COLO829 (cell line): ENCODE results near the gene STXBP5.
"Not testable (repeated sequence)": the region's sequence is repeated elsewhere in the genome, so short reads cannot be mapped to it uniquely, and the experiment has no call there.

ENCODE experiments used
- DNase-seq: peaks from one replicate; pipeline ENCODE4 v3.0.0; 2012; ENCODE audit warnings: low spot score

Gene STXBP5

GRCh38 chr6:147246853-147247635 lies 42.8 kb downstream of the STXBP5 start:
- DNase-seq, result no peak

- DNase-seq, result no peak
Measured at GRCh38 chr6:147248859-147249258, 44.6 kb downstream of the STXBP5 start.

- DNase-seq, result no peak
Measured at GRCh38 chr6:147251072-147251471, 46.9 kb downstream of the STXBP5 start.

DNA sequence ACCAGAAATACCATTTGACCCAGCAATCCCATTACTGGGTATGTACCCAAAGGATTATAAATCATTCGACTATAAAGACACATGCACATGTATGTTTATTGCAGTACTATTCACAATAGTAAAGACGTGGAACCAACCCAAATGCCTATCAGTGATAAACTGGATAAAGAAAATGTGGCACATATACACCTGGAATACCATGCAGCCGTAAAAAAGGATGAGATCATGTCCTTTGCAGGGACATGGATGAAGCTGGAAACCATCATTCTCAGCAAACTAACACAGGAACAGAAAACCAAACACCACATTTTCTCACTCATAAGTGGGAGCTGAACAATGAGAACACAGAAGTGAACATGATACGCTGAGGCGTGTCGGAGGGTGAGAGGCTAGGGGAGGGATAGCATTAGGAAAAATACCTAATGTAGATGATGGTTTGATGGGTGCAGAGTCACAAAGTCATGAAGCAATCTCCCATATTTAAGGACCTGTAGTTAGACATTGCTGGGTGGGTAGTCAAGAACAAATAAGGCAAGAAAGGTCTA lies 50.8 kb downstream of the STXBP5 start:
- not testable (repeated sequence) for DNase-seq

DNA sequence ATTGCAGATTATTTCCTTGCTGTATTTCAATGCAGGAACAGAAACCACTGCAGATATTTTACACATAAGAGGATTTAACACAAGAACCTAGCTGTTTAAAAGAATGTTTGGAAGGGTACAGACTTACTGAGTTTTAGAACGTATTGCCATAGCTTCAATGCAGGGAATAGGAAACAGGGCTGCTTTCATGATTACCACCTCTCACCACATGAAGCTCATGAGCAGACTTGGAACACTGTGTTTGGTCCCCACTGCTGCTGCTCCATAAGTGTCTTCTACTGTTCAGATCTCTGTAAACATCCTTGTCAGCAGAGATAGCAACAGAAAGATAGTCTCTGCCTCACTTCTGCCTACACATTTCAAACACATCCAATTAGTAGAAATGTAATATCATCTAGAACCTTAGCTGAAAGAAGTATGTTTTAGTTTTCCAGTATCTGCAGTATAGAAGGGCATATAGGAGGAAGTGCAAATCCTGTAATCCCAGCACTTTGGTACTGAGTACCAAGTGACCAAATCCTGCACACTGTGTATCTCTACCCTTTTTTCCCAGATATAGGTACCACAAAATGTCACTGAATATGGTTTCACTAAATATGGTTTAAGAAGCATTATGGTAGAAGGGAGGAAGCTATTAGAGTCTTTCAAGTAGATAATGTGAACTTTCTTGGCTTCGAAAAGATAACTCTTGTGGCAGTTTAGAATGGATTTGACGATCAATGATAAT lies 51.9 kb downstream of the STXBP5 start:
- DNase-seq, result no peak

DNA sequence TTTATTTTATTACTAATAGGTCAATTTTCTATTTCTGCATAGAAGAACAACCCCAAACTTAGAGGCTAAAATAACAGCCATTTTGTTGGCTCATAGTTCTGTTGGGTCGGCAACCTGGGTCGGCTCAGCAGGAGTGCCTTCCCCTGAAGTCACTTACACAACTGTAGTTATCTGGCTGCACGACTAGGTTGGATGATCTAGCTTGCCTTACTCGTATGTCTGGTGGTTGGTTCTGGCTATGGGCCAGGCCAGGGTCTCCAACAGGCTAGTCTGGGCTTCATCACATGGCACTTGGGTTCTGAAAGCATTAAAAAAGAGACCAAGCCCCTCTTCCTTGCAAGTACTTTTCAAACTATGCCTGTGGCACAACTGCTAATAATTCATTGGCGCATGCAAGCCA lies 53.5 kb downstream of the STXBP5 start:
- no peak for DNase-seq

DNA sequence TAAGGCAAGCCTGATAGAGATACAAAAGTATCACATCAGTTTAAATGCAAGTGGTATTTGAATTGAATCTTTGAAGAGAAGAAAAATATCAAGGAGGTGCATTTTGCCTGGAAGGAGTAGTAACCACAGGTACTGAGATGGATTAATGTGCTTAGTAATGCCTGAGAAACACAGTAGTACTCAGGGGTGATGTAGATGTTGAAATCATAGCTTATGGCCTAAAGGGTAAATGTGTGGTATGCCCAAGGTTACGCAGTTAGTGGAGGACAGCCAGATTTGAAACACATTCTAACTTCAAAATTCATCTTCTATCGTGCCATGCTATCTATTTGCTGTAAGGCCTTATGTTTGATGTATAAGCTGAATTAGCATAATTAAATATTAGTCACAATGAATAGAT lies 55.9 kb downstream of the STXBP5 start:
- no peak for DNase-seq

- DNase-seq, result no peak
Measured at GRCh38 chr6:147262946-147263345, 58.7 kb downstream of the STXBP5 start.

DNA sequence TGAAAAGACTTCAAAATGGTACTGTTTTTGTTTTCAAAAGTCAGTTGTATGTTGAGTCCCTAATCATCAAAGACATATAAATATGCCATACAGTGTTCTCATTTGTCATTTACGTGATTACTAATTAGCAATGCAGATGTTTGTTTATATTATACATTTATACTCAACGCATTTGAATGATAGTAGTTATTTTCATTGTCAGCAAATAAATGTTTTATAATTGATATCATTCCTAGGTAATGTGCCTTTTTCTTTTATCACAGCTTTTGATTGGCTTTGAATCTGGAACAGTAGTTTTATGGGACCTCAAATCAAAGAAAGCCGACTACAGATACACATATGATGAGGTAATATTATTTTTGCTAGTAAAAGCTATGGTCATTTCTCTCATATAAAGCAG lies 62.6 kb downstream of the STXBP5 start:
- no peak for DNase-seq

- DNase-seq, result no peak
Measured at GRCh38 chr6:147267658-147268057, 63.4 kb downstream of the STXBP5 start.

GRCh38 chr6:147268254-147268653 lies 64.0 kb downstream of the STXBP5 start:
- no peak for DNase-seq

DNA sequence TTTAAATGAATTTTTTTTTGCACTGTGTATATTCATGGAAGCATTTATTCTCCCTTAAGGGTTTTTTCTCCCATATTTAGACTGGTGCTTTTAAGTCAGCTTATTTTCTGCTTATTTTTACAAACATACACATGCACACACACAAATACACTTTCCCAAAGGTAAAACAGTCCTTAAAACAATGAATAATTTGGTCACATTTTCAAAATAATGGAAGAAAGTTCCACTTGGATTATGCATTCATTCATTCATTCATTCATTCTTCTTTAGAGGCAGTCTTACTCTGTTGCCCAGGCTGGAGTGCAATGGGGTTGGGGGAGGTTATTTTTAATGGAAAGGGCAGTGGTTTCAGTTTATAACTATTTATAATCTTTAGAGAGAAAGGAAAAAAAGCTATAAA lies 69.8 kb downstream of the STXBP5 start:
- DNase-seq, result no peak

DNA sequence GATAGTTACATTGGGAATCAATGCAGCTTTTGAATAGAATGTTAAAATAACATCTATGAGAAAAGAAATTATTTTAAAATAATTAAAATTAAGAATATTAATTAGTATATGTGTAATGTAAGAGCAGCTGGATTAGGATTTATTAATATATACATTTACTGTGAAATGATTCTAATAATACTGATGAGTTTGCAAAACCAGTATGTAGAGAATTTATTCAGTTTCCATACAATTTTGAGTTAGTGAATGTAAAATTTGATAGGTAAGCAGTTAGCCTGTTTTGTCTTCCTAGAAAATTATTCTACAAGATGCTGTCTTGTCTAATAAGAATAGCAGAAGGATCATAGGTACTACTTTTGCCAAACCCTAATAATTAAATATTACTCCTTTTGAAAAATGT lies 70.6 kb downstream of the STXBP5 start:
- no peak for DNase-seq

GRCh38 chr6:147278891-147279290 lies 74.7 kb downstream of the STXBP5 start:
- DNase-seq, result no peak

DNA sequence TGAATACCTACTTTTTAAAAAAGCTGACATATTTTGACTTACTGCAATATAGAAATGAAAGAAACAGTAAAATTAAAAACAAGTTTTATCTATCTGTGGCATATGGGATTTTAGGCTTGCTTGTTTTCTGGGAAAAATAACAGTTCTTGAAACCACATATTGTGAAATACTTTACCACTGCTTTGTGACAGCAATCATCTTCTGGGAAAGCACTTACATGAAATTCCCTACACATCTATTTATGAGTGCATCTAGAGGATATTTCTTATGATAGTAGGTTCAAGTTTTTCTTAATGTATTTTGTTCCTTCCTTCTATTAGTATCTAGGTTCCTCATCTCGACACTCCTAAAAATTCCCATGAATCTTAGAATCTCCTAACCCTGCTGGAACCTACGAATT lies 75.2 kb downstream of the STXBP5 start:
- no peak for DNase-seq

GRCh38 chr6:147281895-147282565 lies 77.8 kb downstream of the STXBP5 start:
- no peak for DNase-seq

DNA sequence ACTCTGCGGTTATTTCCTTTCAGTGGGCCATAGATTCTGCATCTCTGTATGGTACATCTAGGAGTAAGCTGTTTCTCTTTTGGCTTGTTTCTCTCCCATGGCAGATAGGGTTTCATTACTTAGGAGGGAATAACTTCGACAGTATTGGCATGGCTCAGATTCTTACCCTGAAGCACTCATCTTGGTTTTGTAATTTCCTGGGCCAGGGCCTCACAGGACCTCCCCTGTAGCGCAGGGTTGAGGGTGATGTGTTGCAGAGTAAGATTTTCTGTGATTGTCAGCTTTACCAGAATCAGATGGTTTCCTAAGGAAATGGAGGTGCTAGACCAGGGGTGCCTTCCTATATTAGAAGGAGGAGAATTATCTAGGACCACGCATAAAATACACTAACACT lies 78.3 kb downstream of the STXBP5 start:
- DNase-seq, result no peak

GRCh38 chr6:147283460-147283859 lies 79.2 kb downstream of the STXBP5 start:
- DNase-seq, result no peak

DNA sequence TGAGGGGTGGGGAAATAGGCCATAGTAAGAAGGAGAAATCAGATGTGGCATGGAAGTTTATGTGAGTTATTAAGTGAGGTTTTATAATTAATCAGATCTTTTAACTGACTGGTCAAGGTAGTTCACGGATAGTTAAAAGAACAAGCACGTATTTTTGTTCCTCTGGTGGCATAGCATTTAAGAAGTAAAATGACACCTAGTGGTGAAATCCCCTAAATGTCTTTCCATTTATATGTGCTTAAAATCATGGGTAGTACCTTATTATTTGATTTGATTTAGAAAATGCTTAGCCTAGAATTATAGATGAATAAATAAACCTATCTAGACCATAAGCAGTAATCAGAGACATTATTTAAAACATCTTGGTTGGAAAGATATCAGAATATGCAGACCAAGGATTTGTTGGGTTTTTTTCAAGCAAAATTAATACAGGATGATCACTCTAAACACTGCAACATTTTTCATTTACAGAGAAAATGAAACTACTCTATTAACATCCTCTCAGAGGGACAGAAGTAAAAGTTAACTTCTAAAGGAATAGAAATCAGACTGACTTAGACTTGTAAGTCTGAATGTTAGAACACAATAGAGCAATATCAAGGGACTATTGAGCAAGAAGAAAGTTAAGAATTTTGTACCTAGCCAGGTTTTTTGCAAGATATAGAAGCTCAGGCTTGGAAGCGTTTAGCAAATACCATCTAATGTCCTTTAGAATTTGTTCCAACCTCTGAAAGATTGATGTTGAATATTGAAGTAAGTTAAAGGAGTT lies 81.1 kb downstream of the STXBP5 start:
- peak; percentile 40 for DNase-seq

GRCh38 chr6:147287869-147288271 lies 83.7 kb downstream of the STXBP5 start:
- peak; percentile 56 for DNase-seq

DNA sequence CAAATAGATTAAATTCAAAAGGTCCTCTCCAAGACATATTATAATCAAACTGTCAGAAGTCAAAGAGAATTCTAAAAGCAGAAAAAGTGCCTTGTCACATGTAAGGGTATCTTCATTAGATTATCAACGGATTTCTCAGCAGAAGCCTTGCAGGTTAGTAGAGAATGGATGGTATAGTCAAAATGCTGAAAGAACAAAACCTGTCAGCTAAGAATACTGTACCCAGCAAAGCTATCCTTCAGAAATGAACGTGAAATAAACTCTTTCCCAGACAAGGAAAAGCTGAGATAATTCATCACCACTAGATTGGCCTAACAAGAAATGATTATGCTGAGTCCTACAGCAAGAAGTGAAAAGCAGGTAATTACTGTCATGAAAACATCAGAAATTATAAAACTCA lies 92.9 kb downstream of the STXBP5 start:
- DNase-seq, result no peak
